K562 treated with DMSO at 1 percent for 48 hours (cell line): ENCODE results near the gene SHISA2. TPM values are rescaled to one million over a fixed set of nuclear protein-coding genes. Genes with fewer than 3 reads are reported as not detected.

Experiments
- total RNA-seq: library from RNA; unstranded; fragments of 300-600 nt; gene quantifications from 2 replicates; pipeline ENCODE4 v1.2.3, GENCODE V29; 2022; ENCODE audit warnings: low replicate concordance; ENCODE audit errors: extremely low read depth

SHISA2 gene
- total RNA-seq, result not detected in 2 replicates

DNA sequence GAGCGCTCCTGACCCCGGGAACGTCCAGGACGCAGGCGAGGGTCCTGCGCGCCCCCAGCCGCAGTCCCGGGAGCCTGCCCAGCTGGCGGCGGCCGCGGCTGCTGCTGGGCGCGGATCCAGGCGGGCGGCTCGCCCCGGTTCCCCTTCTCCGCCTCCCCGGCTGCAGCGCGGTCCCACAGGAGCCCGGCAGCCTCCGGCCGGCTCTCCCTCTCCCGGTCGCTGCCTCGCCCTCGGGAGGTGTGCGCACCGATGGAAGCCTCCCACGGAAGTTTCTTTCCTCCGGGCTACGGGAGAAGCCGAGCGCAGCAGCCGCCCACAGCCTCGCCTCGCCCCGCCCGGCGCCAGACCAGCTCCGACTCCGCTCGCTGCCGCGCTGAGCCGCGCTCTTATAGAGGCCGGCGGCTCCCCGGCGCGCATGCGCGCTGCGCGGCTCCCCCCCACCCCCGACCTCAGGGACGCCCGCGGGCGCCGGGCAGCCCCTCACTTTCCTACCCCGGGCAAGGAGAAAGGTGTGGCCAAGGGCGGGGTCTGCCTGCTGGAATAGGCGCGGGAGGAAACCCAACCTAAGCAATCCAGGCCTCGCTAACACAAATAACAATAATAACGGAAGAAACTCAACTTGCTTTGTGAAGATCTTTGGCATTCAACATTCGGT is at the start of gene SHISA2:
Gene SHISA2, minus strand, starts transcription at position 360 of the 655 bp plus-strand sequence. CDS start 1,041 bp downstream, outside the sequence.

Other genes with a start within 250 kb of the SHISA2 start
- not detected in 2 replicates for gene RNF6, start 170.3 kb upstream of the SHISA2 start, total RNA-seq
- gene CDK8, start 202.1 kb upstream of the SHISA2 start, total RNA-seq, result not detected in 2 replicates